ENCODE data around the gene IL12RB1.

DNA sequence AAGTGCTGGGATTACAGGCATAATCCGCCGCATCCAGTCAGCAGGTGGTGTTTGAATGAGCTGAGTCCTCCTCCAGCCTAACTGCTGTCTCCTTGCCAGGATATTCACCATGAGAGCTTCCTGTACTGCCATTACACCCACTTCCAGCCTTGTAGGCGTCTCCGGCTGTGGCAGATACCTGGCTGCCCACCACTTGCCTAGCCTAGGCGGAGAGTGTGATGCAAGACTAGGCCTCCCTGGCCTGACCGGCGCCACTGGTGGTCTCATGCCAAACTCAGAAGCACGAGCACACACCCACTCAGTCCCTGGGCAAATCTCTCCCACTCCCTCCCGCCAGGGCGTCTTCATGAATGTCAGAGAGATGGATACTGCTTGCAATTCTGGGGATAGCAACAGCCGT lies 16.6 kb downstream of the IL12RB1 start:
- TF ChIP-seq POLR2A (IDR thresholded peaks at IDR 0.05; ENCODE audit: borderline replicate concordance, extremely low read depth, insufficient read depth, insufficient read length) (no peak), CEBPB (IDR thresholded peaks at IDR 0.05; ENCODE audit: low read depth) (no peak)
- TF ChIP-seq, protein P1, sequence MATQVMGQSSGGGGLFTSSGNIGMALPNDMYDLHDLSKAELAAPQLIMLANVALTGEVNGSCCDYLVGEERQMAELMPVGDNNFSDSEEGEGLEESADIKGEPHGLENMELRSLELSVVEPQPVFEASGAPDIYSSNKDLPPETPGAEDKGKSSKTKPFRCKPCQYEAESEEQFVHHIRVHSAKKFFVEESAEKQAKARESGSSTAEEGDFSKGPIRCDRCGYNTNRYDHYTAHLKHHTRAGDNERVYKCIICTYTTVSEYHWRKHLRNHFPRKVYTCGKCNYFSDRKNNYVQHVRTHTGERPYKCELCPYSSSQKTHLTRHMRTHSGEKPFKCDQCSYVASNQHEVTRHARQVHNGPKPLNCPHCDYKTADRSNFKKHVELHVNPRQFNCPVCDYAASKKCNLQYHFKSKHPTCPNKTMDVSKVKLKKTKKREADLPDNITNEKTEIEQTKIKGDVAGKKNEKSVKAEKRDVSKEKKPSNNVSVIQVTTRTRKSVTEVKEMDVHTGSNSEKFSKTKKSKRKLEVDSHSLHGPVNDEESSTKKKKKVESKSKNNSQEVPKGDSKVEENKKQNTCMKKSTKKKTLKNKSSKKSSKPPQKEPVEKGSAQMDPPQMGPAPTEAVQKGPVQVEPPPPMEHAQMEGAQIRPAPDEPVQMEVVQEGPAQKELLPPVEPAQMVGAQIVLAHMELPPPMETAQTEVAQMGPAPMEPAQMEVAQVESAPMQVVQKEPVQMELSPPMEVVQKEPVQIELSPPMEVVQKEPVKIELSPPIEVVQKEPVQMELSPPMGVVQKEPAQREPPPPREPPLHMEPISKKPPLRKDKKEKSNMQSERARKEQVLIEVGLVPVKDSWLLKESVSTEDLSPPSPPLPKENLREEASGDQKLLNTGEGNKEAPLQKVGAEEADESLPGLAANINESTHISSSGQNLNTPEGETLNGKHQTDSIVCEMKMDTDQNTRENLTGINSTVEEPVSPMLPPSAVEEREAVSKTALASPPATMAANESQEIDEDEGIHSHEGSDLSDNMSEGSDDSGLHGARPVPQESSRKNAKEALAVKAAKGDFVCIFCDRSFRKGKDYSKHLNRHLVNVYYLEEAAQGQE (IDR thresholded peaks at IDR 0.05; ENCODE audit: low read depth) = no peak
- TF ChIP-seq, protein P2, sequence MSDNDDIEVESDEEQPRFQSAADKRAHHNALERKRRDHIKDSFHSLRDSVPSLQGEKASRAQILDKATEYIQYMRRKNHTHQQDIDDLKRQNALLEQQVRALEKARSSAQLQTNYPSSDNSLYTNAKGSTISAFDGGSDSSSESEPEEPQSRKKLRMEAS (IDR thresholded peaks at IDR 0.05) = no peak
- TF ChIP-seq, protein P3, sequence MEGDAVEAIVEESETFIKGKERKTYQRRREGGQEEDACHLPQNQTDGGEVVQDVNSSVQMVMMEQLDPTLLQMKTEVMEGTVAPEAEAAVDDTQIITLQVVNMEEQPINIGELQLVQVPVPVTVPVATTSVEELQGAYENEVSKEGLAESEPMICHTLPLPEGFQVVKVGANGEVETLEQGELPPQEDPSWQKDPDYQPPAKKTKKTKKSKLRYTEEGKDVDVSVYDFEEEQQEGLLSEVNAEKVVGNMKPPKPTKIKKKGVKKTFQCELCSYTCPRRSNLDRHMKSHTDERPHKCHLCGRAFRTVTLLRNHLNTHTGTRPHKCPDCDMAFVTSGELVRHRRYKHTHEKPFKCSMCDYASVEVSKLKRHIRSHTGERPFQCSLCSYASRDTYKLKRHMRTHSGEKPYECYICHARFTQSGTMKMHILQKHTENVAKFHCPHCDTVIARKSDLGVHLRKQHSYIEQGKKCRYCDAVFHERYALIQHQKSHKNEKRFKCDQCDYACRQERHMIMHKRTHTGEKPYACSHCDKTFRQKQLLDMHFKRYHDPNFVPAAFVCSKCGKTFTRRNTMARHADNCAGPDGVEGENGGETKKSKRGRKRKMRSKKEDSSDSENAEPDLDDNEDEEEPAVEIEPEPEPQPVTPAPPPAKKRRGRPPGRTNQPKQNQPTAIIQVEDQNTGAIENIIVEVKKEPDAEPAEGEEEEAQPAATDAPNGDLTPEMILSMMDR (IDR thresholded peaks at IDR 0.05 in 2 of 3, conservative IDR thresholded peaks at IDR 0.05 in 1 of 3; ENCODE audit: borderline replicate concordance in 1 of 3, insufficient read depth in 1 of 3, low read depth in 2 of 3, low read length in 2 of 3) = no peak
- TF ChIP-seq, protein P4, sequence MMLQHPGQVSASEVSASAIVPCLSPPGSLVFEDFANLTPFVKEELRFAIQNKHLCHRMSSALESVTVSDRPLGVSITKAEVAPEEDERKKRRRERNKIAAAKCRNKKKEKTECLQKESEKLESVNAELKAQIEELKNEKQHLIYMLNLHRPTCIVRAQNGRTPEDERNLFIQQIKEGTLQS (IDR thresholded peaks at IDR 0.05) = no peak

All from HCT116 (cell line).